DMS114 treated with DMSO at 0.1 percent for 48 hours (cell line): ENCODE results near the gene CNTN4.
"Not testable (repeated sequence)": the region's sequence is repeated elsewhere in the genome, so short reads cannot be mapped to it uniquely, and the experiment has no call there.

ENCODE experiments used
- DNase-seq: peaks from one replicate; lab custom pipeline; 2025; ENCODE audit not compliant: unreplicated experiment; lab: John Stamatoyannopoulos, UW

CNTN4 gene

DNA sequence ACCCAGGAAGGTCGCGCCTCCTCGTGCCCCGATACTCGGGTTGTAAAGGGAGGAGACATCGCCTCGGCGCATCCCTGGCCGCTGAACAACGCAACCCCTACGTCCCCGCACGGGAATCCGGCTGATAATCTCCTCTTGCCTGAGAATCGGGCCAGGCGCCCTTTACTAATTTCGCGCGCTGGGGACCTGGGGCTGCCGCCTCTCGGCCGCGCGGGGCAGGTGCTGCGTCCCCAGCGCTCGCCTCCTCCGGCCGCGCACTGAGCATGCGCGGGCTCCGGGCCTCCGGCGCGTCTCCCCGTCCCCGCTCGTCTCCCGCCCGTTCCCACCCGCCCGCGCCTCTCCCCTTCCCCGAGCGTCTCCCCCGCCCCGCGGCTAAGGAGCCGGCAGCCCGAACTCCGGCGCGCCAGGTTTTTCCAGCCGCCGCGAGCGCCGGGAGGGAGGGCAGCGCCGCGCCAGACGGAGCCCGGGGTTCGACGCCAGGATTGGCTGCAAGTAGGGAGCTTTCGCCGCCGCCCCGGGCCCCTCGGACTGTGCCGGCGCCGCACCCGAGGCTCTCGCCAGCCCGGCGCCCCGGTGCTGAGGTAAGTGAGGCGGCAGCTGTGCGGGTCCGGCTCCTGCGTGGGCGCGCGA lies at the start of gene CNTN4:
Gene CNTN4, plus strand, starts transcription at position 469 of the 630 bp plus-strand sequence.
- no peak for DNase-seq

DNA sequence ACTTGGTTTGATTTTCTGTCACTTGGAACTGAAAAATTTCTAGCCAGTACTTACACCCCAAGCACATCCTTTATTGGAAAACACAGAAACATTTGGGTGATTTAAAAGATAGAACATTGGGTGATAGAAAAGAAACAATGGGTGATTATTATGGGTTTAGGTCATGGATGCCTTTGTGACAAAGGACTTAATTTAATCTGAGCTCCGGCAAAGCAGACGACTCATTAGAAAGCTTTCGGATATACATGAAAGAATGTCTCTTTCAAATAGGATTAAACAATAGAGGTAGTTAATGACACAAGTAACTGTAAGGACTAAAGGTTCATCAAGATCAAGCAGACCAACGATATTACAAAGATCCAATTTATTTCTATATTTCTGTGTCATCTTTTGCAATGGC lies 37.3 kb upstream of the CNTN4 start:
- no peak for DNase-seq

GRCh38 chr3:2071531-2071930 lies 27.1 kb upstream of the CNTN4 start:
- no peak for DNase-seq

DNA sequence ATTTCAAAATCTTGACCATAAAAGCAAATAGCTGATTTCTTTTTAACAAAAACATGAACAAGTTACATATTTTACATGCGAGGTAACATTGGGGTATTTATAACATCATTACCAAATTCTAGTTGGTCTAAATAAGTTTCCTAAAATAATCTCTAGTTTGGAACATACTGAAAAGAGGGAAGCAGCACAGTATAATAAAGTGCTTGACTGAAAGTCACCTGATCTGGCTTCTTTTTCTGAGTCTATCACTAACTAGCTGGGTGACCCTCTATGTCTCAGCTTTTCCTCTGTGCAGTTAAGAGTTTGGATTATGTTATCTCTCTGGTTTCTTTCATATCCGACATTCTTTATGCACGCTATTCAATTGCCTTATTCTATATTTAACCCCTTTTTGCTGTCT lies 19.8 kb upstream of the CNTN4 start:
- no peak for DNase-seq

DNA sequence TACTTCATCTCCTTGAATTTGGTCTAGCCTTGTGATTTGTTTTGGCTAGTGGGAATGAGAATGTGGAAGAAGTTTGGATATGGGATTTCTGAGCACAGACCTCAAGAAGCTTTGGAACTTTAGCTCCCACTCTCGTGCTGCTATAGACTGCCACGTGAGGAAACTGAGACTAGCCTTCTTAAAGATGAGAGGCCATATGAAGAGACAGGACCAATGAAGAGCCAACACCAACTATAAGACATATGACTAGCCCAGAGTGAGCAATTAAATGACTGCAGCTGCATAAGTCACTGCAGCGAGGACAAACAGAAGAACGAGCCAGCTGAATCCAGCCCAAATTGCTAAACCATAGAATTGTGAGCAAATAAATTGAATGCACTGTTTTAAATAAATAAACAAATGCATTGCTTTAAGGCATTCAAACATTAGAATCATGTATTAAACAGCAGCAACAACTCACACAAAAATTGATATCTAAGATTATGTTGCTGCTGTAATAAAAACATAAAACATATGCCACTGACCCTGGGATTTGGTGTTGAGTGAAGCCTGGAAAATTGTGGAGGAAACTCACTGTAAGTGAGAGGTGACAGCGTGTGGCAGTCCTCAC lies 15.7 kb upstream of the CNTN4 start:
- no peak for DNase-seq

DNA sequence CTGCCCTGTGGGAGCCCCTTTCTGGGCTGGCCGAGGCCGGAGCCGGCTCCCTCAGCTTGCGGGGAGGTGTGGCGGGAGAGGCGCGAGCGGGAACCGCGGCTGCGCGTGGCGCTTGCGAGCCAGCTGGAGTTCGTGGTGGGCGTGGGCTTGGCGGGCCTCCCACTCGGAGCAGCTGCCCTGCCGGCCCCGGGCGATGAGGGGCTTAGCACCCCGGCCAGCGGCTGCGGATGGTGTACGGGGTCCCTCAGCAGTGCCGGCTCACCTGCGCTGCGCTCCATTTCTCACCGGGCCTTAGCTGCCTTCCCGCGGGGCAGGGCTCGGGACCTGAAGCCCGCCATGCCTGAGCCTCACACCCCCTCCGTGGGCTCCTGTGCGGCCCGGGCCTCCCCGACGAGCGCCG lies 15.1 kb upstream of the CNTN4 start:
- DNase-seq = not testable (repeated sequence)

- no peak for DNase-seq
Observed at GRCh38 chr3:2090095-2090911, 8.4 kb upstream of the CNTN4 start.

DNA sequence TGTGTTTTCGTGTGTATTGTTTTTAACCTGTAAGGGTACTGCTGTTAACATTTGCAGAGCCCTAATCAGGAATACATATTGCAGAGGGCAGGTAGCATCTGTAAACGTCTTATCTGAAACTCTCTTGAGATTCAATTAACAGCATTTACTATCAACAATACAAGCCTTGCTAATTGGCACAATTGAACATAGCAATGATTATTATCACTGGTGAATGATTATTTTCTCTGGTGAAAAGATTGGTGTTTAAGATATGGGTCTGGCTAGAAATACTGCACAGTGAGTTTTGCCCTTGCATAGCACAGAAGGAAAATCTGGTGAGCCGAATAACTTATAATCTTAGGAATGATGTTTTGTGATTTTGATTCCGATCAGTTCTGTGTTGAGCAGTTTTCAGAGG lies 5.9 kb upstream of the CNTN4 start:
- no peak for DNase-seq

DNA sequence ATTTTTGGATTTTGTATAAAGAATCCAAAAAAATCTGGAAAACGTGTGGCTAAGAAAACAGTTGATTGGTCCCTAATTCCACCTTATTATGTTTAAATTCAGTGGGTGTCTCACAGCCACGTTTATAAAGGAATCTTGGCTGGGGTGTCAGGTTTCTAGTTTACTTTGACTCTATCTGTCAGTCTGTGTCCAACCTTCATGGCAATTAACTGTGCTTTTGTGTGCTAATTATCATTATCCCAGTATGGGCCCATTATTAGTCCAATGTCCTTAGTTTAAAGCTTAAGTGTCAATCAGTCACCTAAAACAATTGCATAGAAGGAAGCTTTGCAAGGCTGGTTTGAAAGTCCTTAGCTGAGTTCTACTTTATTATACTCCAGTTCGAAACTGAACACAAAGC lies 3.7 kb upstream of the CNTN4 start:
- no peak for DNase-seq

DNA sequence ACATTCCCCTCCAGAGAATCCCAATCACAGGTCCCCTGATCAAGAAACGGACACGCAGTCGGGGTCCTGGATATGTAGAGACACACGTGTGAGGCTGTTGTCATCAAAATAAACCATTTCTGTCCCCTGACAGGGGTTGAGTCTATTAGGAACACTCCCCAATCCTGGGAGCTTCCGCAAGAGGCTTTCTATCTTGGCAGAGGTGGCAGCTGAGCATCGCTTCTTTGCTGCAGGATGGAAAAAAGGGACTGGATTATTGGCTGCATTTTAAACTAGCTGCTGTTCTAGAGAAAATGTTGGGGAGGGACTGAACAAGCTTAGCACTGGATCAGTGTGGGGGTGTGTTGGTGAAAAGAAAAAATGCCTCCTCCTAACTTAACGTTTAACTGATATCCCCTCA lies 2.5 kb upstream of the CNTN4 start:
- DNase-seq = no peak

DNA sequence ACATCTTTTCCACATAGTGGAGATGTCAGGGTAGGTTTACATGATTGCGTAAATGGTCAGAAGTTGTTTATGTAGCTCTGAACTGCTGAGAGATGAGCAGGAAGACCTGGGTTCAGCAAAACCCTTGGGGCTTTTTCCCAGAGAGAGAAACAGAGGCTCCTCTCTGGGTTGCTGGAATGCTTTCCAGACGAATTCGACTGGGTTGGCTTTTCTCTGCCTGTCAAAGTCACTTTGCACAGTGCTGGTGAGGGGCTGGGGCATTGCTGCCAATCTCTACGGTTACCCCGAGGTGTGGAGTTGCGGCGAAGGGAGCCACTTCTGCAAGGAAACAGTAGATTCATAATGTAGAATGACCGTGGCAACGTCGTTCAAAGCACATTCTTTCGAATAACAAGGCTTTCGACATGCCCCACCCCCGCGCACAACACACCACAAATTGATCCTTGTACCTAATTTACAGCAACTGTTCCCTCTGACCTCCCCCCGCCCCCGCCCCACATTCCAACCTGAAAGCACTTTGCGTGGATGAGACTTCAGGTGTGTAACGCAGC lies 950 bp upstream of the CNTN4 start:
- no peak for DNase-seq

- no peak for DNase-seq
Observed at GRCh38 chr3:2099028-2099671, 484 bp downstream of the CNTN4 start.

DNA sequence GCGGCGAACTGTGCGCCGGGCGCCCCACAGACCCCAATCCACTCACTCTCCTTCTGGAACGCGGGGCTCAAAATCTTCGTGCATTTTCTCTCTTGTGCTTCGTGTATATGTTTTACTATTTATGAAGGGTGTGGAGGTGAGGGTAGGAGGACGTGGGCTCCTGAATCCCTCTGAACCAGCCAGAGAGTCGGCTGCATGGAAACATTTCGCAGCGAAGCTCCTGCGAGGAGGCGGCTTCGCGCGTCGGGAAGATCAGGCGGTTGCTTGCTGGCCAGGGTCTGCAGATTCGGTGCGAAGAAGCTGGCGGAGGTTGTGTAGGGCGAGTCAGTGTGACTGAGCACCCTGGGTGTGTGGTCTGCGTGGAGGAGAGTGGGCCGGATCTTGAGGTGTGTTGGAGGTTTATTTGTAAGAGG lies 1.1 kb downstream of the CNTN4 start:
- no peak for DNase-seq

DNA sequence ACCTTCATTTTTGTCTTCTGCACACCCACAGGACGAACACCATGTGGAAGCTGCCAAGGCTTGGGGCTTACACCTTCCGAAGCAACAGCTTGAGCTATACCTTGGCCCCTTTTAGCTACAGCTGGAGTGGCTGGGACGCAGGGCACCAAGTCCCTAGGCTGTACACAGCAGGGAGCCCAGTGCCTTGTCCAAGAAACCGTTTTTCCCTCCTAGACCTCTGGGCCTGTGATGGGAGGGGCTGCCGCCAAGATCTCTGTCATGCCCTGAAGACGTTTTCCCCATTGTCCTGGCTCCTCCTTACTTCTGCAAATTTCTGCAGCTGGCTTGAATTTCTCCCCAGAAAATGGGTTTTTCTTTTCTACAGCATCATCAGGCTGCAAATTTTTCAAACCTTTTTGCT lies 7.8 kb downstream of the CNTN4 start:
- no peak for DNase-seq

- no peak for DNase-seq
Observed at GRCh38 chr3:2110597-2111117, 12.0 kb downstream of the CNTN4 start.

DNA sequence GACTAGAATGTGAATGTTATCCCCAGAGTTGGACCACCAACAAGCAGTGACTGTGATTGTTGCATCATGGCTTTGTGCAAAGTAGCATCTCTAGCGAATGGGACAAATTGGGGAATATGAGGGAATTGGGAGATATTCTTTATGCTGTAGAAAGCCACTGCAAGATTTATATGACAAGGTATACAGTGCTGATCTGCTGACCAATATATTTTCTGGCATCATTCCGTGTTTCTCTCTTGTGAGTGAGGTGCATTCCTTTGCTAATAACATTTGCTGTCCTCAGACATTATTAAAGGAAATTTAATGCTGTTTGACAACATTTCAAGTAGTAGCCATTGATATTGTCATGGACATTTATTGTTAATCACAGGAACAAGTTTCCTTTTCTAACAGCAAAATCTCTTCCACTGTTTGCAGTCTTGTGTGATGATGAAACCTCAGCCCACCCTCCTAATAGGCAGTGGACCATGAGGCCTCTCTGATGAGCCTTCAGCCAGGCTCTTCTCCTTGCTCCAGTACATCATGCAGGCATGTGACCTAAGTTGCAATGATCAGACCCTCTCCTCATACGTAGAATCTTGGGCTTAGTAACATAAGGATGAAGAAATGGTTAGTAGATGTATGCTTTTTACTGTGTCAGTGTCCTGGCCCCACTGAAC lies 16.1 kb downstream of the CNTN4 start:
- no peak for DNase-seq

GRCh38 chr3:2130726-2131125 lies 32.1 kb downstream of the CNTN4 start:
- no peak for DNase-seq

DNA sequence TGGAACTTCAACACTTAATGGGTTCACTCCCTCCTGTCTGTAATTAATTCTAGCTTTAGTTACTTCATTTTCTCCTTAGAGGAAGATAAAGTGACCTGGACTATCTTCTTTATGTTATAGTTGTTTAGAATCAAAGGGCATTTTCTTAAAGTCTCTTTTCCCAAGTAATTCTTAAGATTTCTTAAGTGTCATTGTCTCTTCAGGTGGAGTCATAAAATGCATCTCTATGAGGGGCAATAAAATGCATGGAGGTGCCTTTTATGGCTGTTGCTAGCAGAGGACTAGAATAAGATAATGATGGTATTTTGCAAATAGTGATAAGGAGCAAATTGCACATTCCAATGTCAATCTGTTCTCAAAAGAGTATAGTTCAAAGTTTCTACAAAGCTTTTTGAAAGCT lies 34.5 kb downstream of the CNTN4 start:
- DNase-seq = no peak

- no peak for DNase-seq
Observed at GRCh38 chr3:2137651-2138050, 39.0 kb downstream of the CNTN4 start.

DNA sequence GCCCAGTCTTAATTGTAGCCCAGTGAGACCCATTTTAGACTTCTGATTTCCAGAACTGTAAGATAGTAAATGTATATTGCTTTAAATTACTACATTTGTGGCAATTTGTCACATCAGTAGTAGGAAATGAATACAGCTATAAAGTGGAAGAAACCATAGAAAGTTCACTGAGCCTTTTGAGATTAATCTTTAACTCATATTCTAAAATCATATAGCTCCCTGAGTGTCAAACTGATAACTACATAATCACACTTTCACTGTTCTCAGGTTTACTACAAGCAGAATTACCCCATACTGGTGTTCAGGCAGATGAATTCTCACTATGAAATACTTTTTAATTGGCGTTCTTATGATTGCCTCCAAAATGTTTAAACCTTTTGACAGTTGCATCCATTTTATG lies 42.8 kb downstream of the CNTN4 start:
- DNase-seq = no peak
